ENCODE measurements around the gene ARHGEF40. TPM values are rescaled to one million over a fixed set of nuclear protein-coding genes. Genes with fewer than 3 reads are reported as not detected.

Gene ARHGEF40
- total RNA-seq, 1 donor from 2014 or later, result 28.5 TPM

DNA sequence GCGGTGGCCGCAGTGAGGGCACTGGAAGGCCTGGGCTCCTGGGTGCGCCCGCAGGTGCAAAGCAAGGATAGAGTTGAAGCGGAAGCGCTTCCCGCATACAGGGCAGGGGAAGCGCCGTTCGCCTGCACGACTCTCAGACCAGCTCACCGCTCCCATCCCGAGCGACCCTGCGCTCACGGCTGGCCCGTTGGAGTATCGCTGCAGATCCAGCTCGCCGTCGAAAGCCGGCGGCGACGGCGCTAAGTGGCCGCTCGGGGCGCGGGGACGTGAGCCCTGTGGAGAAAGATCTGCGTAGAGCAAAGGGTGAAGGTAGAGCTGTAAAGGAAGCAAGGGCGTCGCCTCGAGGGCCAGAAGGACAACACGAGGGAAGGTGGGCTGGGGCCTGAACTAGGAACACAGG lies 22.9 kb downstream of the ARHGEF40 start:
- DNase-seq, result no peak
- no peak overlapping the region for H3K27ac ChIP-seq
- TF ChIP-seq, protein P1, sequence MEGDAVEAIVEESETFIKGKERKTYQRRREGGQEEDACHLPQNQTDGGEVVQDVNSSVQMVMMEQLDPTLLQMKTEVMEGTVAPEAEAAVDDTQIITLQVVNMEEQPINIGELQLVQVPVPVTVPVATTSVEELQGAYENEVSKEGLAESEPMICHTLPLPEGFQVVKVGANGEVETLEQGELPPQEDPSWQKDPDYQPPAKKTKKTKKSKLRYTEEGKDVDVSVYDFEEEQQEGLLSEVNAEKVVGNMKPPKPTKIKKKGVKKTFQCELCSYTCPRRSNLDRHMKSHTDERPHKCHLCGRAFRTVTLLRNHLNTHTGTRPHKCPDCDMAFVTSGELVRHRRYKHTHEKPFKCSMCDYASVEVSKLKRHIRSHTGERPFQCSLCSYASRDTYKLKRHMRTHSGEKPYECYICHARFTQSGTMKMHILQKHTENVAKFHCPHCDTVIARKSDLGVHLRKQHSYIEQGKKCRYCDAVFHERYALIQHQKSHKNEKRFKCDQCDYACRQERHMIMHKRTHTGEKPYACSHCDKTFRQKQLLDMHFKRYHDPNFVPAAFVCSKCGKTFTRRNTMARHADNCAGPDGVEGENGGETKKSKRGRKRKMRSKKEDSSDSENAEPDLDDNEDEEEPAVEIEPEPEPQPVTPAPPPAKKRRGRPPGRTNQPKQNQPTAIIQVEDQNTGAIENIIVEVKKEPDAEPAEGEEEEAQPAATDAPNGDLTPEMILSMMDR (IDR thresholded peaks at IDR 0.05), result no peak
- H3K27me3 ChIP-seq (ENCODE audit: low read depth), result no peaks in the 10 kb centered on the region
- ATAC-seq, result no peak
- peaks cover 17% of the 10 kb centered on the region for H3K4me1 ChIP-seq
- no peaks in the 10 kb centered on the region for H3K9me3 ChIP-seq
- peaks cover 56% of the 10 kb centered on the region for H3K36me3 ChIP-seq
- intact Hi-C loops (cut with DNase I), result no loop called here
- no peak overlapping the region for H3K4me3 ChIP-seq

DNA sequence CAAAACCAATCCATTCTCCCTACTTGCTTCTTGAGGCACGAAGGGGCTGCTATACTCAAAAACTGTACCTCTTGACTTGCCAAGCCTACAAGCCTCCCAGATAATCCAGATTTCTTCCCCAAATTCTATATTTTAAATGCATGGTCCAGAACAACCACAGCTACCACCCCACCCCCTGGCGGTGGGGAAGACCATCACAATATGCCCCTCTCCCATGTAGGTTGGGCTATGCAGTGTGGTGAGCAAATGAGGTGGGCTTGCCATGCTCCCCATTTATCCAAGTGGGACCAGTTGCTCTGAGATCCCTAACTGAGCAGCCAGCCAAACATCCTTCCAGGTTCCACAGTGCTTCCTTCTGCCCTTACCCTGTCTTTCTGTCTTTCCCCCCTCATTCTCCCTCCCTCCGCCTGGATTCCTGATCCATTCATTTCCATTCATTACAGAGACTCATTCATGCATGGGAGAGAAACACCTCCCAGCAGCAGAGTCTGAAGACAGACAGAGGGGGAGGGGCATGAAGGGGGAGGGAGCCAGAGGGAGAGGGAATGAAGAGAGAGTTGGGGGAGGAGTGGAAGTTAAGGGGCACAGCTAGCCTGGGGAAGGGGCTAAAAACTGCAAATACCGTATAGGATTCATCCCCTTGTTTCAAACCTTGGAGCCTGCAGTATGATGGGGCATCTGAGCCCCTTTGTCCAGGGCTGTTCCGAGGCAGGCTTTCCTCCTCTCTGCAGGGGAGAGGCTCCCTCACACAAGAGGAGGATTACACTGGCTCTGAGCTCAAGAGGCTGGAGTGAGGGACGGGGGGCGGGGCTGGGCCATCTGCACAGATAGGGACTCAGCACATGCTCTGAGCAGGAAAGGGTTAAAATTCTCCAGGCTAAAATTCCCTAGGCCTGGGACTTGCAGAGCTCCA lies 23.9 kb downstream of the ARHGEF40 start:
- TF ChIP-seq, protein P1 (IDR thresholded peaks at IDR 0.05), result no peak
- H3K36me3 ChIP-seq, result peaks cover 46% of the 10 kb centered on the region
- no peak overlapping the region for H3K4me3 ChIP-seq
- H3K9me3 ChIP-seq, result no peaks in the 10 kb centered on the region
- DNase-seq, result no peak
- ATAC-seq, result no peak
- intact Hi-C loops (cut with DNase I), result no loop called here
- no peaks in the 10 kb centered on the region for H3K27me3 ChIP-seq (ENCODE audit: low read depth)
- H3K27ac ChIP-seq, result no peak overlapping the region
- H3K4me1 ChIP-seq, result peaks cover 20% of the 10 kb centered on the region

DNA sequence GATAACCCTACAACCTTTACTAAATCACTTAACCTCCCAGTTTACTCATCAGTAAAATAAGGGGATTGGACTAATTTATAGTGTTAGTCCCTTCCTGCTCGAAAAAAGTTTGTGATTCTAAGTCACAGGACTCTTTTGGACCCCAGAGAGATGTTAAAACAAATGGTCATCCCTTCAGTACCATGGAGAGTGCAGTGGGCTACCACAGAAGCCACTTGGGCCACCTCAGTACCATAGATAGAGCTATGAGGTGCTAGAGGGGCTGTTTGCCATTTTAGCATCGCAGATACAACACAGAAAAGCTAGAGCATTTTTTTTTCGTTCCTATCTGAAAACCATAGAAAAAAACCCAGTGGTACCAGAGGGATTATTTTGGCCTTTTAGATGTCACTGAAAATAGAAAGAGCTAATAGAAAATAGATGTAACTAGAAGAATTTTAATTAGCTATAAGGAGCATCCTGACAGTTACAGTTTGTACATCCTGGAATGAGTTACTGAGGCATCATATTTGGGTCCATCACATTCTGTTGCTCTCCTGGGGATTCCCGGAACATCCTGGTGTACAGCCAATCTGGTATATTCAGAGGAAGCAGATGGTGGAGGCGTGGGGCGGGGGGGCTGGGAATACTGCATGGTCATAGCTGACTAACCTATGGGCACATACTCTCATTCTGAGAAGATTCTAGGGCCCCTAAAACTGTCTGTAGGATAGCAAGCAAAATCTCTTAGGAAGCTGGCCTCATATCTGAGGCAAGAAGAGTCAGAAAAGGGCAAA lies 25.5 kb downstream of the ARHGEF40 start:
- Histone ChIP-seq H3K27me3 (ENCODE audit: low read depth) (no peaks in the 10 kb centered on the region), H3K9me3 (no peaks in the 10 kb centered on the region), H3K4me1 (peaks cover 31% of the 10 kb centered on the region), H3K36me3 (peaks cover 30% of the 10 kb centered on the region), H3K4me3 (no peak overlapping the region), H3K27ac (peak overlapping the region; percentile 1)
- DNase-seq (no peak), ATAC-seq (no peak)
- intact Hi-C loops (cut with DNase I), result loop anchor here (5.0 kb wide), 1 partner anchor 73 kb away; no protein-coding TSS in a partner anchor
- TF ChIP-seq, protein P1 (IDR thresholded peaks at IDR 0.05), result no peak

DNA sequence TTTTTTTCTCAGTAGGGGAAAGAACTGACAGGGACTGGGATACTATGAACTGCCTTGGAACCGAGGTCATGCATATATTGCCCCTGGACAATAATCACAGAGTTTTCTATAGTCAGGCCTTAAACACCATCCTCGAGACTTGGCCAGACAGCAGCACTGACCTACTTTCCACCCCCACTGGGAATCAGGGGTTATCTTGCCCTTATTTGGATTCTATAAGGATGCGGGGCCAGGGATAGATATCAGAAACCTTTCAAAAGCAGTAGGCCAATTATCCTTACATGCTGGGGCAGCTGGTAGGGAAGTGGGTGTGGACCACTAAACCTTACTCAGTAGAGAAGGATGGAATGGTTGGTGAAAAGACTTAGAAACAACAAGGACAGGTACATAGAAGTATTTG lies 26.3 kb downstream of the ARHGEF40 start:
- intact Hi-C loops (cut with DNase I), result loop anchor here (5.0 kb wide), 1 partner anchor 74 kb away; no protein-coding TSS in a partner anchor
- H3K4me3 ChIP-seq, result no peak overlapping the region
- peak overlapping the region; percentile 1 for H3K27ac ChIP-seq
- no peaks in the 10 kb centered on the region for H3K27me3 ChIP-seq (ENCODE audit: low read depth)
- ATAC-seq (no peak), DNase-seq (no peak)
- TF ChIP-seq, protein P1 (IDR thresholded peaks at IDR 0.05), result no peak
- H3K4me1 ChIP-seq, result peaks cover 31% of the 10 kb centered on the region
- H3K9me3 ChIP-seq, result no peaks in the 10 kb centered on the region
- H3K36me3 ChIP-seq, result peaks cover 22% of the 10 kb centered on the region

DNA sequence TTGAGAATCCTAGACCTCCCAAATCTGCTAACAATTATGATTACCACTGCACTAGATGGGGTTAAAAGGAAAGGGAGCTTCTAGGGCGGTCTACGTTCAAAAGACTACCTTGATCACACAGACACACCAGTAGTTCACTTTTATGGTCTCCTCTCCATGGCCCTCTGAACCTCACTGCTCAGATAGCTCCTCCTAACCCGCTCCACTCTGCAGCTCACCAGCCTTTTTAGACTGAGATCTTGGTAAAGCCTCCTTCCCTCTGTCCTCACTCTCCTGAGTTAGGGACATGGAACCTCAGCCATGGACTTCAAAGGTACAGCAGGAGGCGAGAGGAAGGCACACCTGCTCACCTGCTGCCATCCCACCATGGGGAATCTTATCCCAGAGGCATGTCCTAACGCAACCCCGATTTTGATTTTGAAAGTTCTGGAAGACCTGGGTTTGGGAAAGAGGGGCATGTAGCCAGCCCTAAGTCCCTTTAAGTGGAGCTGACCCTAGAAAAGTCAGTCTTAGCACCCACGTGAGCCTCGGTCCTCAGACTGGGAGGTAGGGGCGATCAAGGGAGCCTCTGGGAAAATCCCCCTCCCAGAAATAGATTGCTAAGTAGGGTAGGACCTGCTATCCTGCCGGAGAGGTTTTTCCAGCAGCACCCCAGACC lies 27.0 kb downstream of the ARHGEF40 start:
- peaks cover 29% of the 10 kb centered on the region for H3K4me1 ChIP-seq
- TF ChIP-seq, protein P1 (IDR thresholded peaks at IDR 0.05), result no peak
- peaks cover 16% of the 10 kb centered on the region for H3K36me3 ChIP-seq
- peak overlapping the region; percentile 50 for H3K4me3 ChIP-seq
- no peaks in the 10 kb centered on the region for H3K27me3 ChIP-seq (ENCODE audit: low read depth)
- ATAC-seq, result no peak
- H3K9me3 ChIP-seq, result no peaks in the 10 kb centered on the region
- intact Hi-C loops (cut with DNase I), result loop anchor here (5.0 kb wide), 1 partner anchor 75 kb away; no protein-coding TSS in a partner anchor
- DNase-seq, result no peak
- H3K27ac ChIP-seq, result peak overlapping the region; percentile 75
